Thymus (tissue), 11 donors: Measurements from ENCODE around the gene TPO. TPM values are rescaled to one million over a fixed set of nuclear protein-coding genes. Genes with fewer than 3 reads are reported as not detected.

Experiments
- DNase-seq, 9 donors: peaks; one replicate each; pipeline ENCODE4 v3.0.0-alpha.2; 2013; ENCODE audit warnings: low spot score in 9 of 9, low read depth in 6 of 9, missing footprints in 1 of 9
- H3K27ac ChIP-seq, 2 donors: one replicate each; pipeline ENCODE4 v1.5.1; 2013; ENCODE audit warnings: control low read depth in 1 of 2, low read depth in 1 of 2, low read length in 1 of 2, mild to moderate bottlenecking in 1 of 2, moderate library complexity in 1 of 2
- H3K27me3 ChIP-seq, 2 donors: one replicate each; pipeline ENCODE4 v1.5.1; 2013; ENCODE audit warnings: low read length in 1 of 2; ENCODE audit not compliant: control insufficient read depth in 2 of 2, insufficient read depth in 1 of 2
- H3K36me3 ChIP-seq, 2 donors: one replicate each; pipeline ENCODE4 v1.5.1; 2013; ENCODE audit warnings: low read length in 1 of 2, mild to moderate bottlenecking in 1 of 2, moderate library complexity in 1 of 2; ENCODE audit not compliant: control insufficient read depth in 2 of 2, insufficient read depth in 2 of 2
- H3K4me1 ChIP-seq, 2 donors: one replicate each; pipeline ENCODE4 v1.5.1; 2013; ENCODE audit warnings: low read length in 2 of 2; ENCODE audit not compliant: control insufficient read depth in 2 of 2, insufficient read depth in 2 of 2
- H3K4me3 ChIP-seq, 2 donors: one replicate each; pipeline ENCODE4 v1.5.1; 2013; ENCODE audit warnings: low read length in 2 of 2, control low read depth in 1 of 2, mild to moderate bottlenecking in 1 of 2
- H3K9me3 ChIP-seq, 2 donors: one replicate each; pipeline ENCODE4 v1.5.1; 2013; ENCODE audit warnings: low read length in 1 of 2, mild to moderate bottlenecking in 1 of 2; ENCODE audit not compliant: control insufficient read depth in 2 of 2, insufficient read depth in 1 of 2
- WGBS: extraction: QIAGEN DNeasy Blood & Tissue Kit; methylation state at CpG from one replicate; pipeline ENCODE4 v1.1.7; 2013; 5-methylcytosine and 5-hydroxymethylcytosine counted together
- polyA plus RNA-seq: library from polyadenylated mRNA; stranded (reverse); fragments of 200-250 nt; gene quantifications from one replicate; pipeline ENCODE4 v1.2.3, GENCODE V29; 2013
- total RNA-seq: library from RNA; stranded (reverse); fragments of 120-200 nt; gene quantifications from one replicate; pipeline ENCODE4 v1.2.4, GENCODE V29; 2013
- donor health status: healthy.

The TPO gene
- total and polyA plus RNA-seq, 2 donors = 0.05 to 2.0 TPM

DNA sequence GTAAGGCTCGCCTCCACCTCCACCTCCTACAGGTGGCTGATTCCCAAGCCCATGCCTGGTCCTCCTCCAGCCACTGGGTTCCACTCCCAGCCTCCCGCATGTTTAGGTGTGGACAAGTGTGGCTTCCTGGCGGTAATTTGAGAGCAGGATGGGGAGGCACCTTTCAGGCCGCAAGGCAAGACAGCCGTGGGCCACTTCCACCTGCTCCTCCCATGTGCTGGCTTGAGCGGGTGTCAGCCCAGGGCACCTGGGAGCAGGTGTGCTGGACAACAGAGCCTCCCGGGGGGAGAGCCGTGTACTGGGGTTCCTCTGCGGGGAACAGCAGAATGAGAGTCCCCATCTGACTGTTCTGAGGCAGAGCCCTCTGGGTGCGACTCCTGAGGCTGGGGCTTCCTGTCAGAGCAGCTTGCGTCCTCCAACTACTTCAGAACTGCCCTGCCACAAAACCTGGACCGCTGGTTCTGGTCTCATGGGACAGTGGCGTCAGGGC lies 83.9 kb downstream of the TPO start:
- 86% methylated on average over 13 of the region's 13 CpGs for WGBS
- Histone ChIP-seq H3K4me1 (peaks cover 0 to 46% of the 10 kb centered on the region in 2 donors), H3K36me3 (no peaks in the 10 kb centered on the region), H3K4me3 (no peak overlapping the region), H3K9me3 (no peaks in the 10 kb centered on the region), H3K27me3 (no peaks in the 10 kb centered on the region), H3K27ac (no peak overlapping the region)
- DNase-seq = no peak

DNA sequence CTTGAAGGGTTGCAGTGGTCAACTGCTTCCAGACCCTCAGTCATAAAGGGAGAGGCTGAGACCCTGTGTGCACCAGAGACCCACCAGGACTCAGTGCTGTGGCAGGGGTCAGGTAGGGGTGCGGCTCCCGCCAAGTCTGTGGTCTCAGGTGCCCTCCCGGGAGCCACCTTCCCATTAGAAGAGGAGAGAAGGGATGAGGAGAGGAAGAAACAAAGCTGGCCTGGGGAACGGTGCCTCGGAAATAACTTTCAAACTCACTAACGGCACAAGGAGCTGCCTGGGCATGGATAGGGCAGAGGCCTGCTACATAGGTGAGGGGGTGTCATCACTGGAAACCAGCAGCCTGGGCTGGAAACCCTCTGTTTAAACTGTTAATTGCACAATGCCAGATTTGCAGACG lies 84.9 kb downstream of the TPO start:
- H3K27me3 ChIP-seq = no peaks in the 10 kb centered on the region
- H3K4me3 ChIP-seq = no peak overlapping the region
- H3K27ac ChIP-seq = no peak overlapping the region
- peaks cover 0 to 41% of the 10 kb centered on the region in 2 donors for H3K4me1 ChIP-seq
- no peaks in the 10 kb centered on the region for H3K36me3 ChIP-seq
- DNase-seq = no peak
- 90% methylated on average over 7 of the region's 7 CpGs for WGBS
- no peaks in the 10 kb centered on the region for H3K9me3 ChIP-seq

DNA sequence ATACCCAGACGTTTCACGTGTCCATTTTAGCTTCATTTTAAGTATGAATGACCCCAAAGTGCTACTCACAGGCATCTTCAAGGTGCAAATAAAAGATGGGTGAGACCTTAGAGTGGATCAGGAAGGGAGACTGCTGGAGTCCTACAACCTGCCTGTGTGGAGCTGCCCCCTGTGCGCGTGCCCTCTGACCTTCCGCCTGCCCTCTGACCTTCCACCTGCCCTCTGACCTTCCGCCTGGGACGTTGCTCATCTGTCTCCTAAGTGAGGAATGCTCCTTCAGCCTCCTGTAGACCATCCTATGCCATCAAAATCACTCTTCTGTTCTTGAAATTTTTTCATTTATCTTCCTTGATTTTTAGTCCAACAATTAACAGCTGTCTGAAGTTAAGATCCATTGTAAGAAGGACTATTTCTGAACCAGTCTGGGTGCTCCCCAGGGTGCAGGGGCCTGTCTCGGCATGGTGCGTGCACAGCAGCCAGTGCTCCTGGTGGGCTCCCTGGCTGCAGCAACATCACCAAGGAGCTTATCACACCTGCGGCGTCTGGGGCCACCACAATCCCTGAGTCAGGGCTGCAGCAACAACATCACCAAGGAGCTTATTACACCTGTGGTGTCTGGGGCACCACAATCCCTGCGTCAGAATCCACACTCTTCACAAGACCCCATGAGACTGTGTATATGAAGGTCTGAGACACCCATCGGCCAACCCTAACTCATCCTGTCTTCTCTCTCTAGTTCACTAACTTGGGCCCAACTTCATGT lies 86.0 kb downstream of the TPO start:
- Histone ChIP-seq H3K9me3 (no peaks in the 10 kb centered on the region), H3K36me3 (no peaks in the 10 kb centered on the region), H3K4me1 (peaks cover 0 to 49% of the 10 kb centered on the region in 2 donors), H3K27ac (no peak overlapping the region), H3K27me3 (no peaks in the 10 kb centered on the region), H3K4me3 (no peak overlapping the region)
- no peak for DNase-seq
- WGBS = 94% methylated on average over 13 of the region's 13 CpGs

GRCh38 chr2:1501038-1501851 lies 88.0 kb downstream of the TPO start:
- no peak for DNase-seq
- H3K27me3 ChIP-seq = no peaks in the 10 kb centered on the region
- 94% methylated on average over 27 of the region's 27 CpGs for WGBS

GRCh38 chr2:1501991-1502390 lies 88.7 kb downstream of the TPO start:
- H3K27me3 ChIP-seq = no peaks in the 10 kb centered on the region
- H3K9me3 ChIP-seq = no peaks in the 10 kb centered on the region
- no peak overlapping the region for H3K4me3 ChIP-seq
- no peak for DNase-seq
- 97% methylated on average over 6 of the region's 6 CpGs for WGBS
- peaks cover 0 to 39% of the 10 kb centered on the region in 2 donors for H3K4me1 ChIP-seq
- no peaks in the 10 kb centered on the region for H3K36me3 ChIP-seq
- no peak overlapping the region for H3K27ac ChIP-seq

More at GRCh38 chr2:1501038-1501851, 88.0 kb downstream of the TPO start:
- Histone ChIP-seq H3K27ac (no peak overlapping the region), H3K4me1 (peaks cover 0 to 41% of the 10 kb centered on the region in 2 donors), H3K36me3 (no peaks in the 10 kb centered on the region), H3K4me3 (no peak overlapping the region), H3K9me3 (no peaks in the 10 kb centered on the region)

DNA sequence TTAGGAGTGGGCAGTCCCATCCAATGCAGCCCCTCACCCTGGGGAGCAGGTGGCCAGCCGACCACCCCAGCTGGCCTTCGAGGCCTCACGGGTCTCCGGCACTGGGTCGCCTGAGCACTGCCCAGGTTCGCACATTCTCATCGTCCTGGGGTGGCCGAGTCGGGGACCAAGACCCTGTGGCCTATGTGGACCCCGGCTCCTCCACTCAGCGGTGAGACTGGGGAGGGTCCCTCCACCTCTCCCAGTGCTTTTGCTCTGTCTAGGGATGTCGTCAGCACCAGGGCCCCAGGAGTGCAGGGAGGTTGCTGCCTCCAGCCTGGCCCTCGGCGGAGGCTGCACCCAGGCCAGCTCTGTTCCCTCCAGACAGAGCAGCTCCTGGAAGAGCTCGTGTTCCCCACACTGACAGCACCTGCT lies 89.6 kb downstream of the TPO start:
- H3K27me3 ChIP-seq = no peaks in the 10 kb centered on the region
- H3K36me3 ChIP-seq = no peaks in the 10 kb centered on the region
- H3K27ac ChIP-seq = no peak overlapping the region
- no peaks in the 10 kb centered on the region for H3K9me3 ChIP-seq
- no peak overlapping the region for H3K4me3 ChIP-seq
- DNase-seq = no peak
- H3K4me1 ChIP-seq = peaks cover 0 to 34% of the 10 kb centered on the region in 2 donors
- WGBS = 93% methylated on average over 15 of the region's 15 CpGs

GRCh38 chr2:1503471-1504310 lies 90.4 kb downstream of the TPO start:
- no peak for DNase-seq
- no peak overlapping the region for H3K27ac ChIP-seq
- no peaks in the 10 kb centered on the region for H3K36me3 ChIP-seq
- H3K4me1 ChIP-seq = peaks cover 0 to 30% of the 10 kb centered on the region in 2 donors
- H3K4me3 ChIP-seq = no peak overlapping the region
- no peaks in the 10 kb centered on the region for H3K9me3 ChIP-seq
- H3K27me3 ChIP-seq = no peaks in the 10 kb centered on the region
- 86% methylated on average over 36 of the region's 36 CpGs for WGBS

DNA sequence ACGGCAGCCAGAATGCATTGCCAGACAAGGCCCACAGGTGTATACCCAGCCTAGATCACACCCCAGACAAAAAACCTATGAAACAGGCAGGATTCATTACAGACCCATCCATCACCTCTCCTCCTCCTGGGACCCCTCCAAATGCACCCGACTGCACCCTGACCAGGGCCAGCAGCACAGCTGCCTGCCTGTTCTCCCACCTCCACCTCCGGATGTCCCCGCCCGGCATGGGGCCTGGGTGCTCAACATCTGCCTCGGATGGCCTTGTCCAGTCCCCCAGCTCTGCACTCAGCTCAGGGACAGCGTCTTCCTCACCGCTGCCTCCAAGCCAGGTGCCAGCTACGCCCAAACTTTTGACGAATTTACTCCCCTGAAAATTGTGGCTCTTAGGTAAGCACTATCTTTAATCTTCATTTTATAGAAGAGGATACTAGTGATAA lies 91.1 kb downstream of the TPO start:
- Histone ChIP-seq H3K9me3 (no peaks in the 10 kb centered on the region), H3K4me1 (peaks cover 0 to 29% of the 10 kb centered on the region in 2 donors), H3K27ac (no peak overlapping the region), H3K36me3 (no peaks in the 10 kb centered on the region), H3K4me3 (no peak overlapping the region), H3K27me3 (no peaks in the 10 kb centered on the region)
- DNase-seq = no peak
- WGBS = 95% methylated on average over 10 of the region's 10 CpGs
